Right ventricle myocardium superior (tissue), 1 donor: ENCODE data around the gene MXD1. TPM values are rescaled to one million over a fixed set of nuclear protein-coding genes. Genes with fewer than 3 reads are reported as not detected.

Source experiments
- ATAC-seq: fragments of 200-7000 bp; cut with Tn5 transposase; one replicate; pipeline ENCODE4 v1.9.1; 2020; ENCODE audit warnings: mild to moderate bottlenecking; ENCODE audit not compliant: poor library complexity
- DNase-seq: peaks from one replicate; pipeline ENCODE4 v3.0.0-alpha.2; 2020
- intact Hi-C: fragments of 100-400 bp; cut with DNase I; formaldehyde crosslinking; loops from one replicate; pipeline ENCODE4 v1.11.2; 2022
- total RNA-seq: library from RNA; stranded (reverse); fragmentation: NEBNext Ultra II Directional; extraction: Animal tissue kit (Norgen Biotek cat#: 25700); gene quantifications from one replicate; pipeline ENCODE4 v1.2.1, GENCODE V29; 2021
- donor health status: DM: no; HTN: yes; CAD: no; lungs with severe emphysema.

The MXD1 gene
- total RNA-seq, 1 donor from 2014 or later: 5.1 TPM

DNA sequence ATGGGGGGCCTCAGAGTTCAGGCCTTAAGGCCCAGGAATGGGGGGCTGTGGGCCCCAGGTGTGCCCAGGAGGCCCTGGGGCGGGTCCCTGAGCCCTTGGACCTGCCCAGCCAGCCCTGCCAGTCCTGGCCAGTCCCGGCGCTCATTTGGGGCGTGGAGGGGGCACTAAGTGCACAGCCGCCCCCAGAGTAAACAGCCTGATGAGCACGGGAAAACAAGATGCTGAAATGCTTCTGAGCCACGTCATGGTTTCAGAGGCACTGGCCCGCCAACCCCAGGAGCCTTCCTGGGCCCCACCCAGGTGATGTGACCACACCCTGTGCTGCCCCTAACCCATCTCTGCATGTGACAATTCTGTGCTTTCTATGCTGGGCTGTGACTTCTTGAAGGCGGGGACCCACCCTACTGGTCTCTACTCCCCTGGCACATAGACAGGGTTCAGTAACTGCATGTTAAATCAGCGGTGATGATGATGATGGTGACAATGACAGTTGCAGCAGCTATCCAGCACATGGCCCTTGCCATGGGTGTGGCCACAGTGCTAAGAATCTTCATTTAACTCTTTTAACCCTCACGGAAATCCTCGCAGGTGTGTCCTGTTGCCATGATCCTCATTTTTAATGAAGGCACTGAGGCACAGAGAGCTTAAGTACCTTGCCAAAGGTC lies 74.7 kb downstream of the MXD1 start:
- no peak for ATAC-seq
- DNase-seq: no peak
- intact Hi-C loops: no loop called here

Other genes with a start within 250 kb of the MXD1 start
- 22.5 TPM for gene ANXA4, start 173.0 kb upstream of the MXD1 start, total RNA-seq
- 4.1 TPM for gene GMCL1, start 85.4 kb upstream of the MXD1 start, total RNA-seq
- 54.6 TPM for gene SNRNP27, start 21.2 kb upstream of the MXD1 start, total RNA-seq
- 0.78 TPM for gene ASPRV1, start 46.5 kb downstream of the MXD1 start, total RNA-seq
- gene PCBP1, start 172.4 kb downstream of the MXD1 start, total RNA-seq: 201 TPM